A549 (cell line): ENCODE results near the gene ZNF107. TPM values are rescaled to one million over a fixed set of nuclear protein-coding genes. Genes with fewer than 3 reads are reported as not detected.

Experiments
- ATAC-seq, 2 experiments: fragments of 200-7000 bp in 1 of 2; fragments of >200 bp in 1 of 2; cut with Nextera tagmentation in 1 of 2; cut with Tn5 transposase in 1 of 2; 3 replicates each; pipeline versions ENCODE4 v1.8.0 to v1.9.1; 2018 to 2020; ENCODE audit warnings: mild to moderate bottlenecking in 1 of 2, moderate library complexity in 1 of 2
- CTCF ChIA-PET: fragments of 300-600 bp; sonication (Branson Sonifier 250); formaldehyde crosslinking; extraction: SDS; loops from one replicate; lab custom pipeline; 2021; ENCODE audit warnings: antibody characterized with exemption, inconsistent platforms; lab: Yijun Ruan, JAX
- POLR2A ChIA-PET: fragments of 350-600 bp; formaldehyde crosslinking; extraction: SDS; loops from one replicate; lab custom pipeline; 2021; ENCODE audit warnings: antibody characterized with exemption, inconsistent platforms; lab: Yijun Ruan, JAX
- DNase-seq, 2 experiments: peaks; one replicate each; pipeline versions ENCODE4 v3.0.0 to v3.0.0-alpha.2; 2011 to 2016; ENCODE audit warnings: low read depth in 1 of 2, low spot score in 1 of 2
- FAIRE-seq: peaks from 2 replicates; lab custom pipeline; 2011; peaks lifted over from hg19 to GRCh38; lab: Jason Lieb, UNC
- H3K27ac ChIP-seq, 2 experiments: fragments of >200 bp; sonication (Bioruptor Twin); formaldehyde crosslinking; 3 replicates each; pipeline ENCODE4 v1.5.1; 2016 to 2017
- H3K4me1 ChIP-seq: fragments of >200 bp; sonication (Bioruptor Twin); formaldehyde crosslinking; 3 replicates; pipeline ENCODE4 v1.6.1; 2016
- H3K4me2 ChIP-seq: fragments of >200 bp; sonication (Bioruptor Twin); formaldehyde crosslinking; 3 replicates; pipeline ENCODE4 v1.6.1; 2016
- H3K4me3 ChIP-seq: fragments of >200 bp; sonication (Bioruptor Twin); formaldehyde crosslinking; 3 replicates; pipeline ENCODE4 v1.5.1; 2016
- H3K9me3 ChIP-seq: fragments of >200 bp; sonication (Bioruptor Twin); formaldehyde crosslinking; 3 replicates; pipeline ENCODE4 v1.6.1; 2016
- BHLHE40 ChIP-seq: IDR thresholded peaks from 2 replicates; pipeline ENCODE4 v1.6.1; 2012; ENCODE audit warnings: low read depth, low read length, inconsistent platforms
- EHF ChIP-seq: fragments of 250-450 bp; sonication (Bioruptor Pico); IDR thresholded peaks from 2 replicates; pipeline ENCODE4 v1.5.0; 2020; ENCODE audit warnings: mild to moderate bottlenecking
- EHMT2 ChIP-seq: fragments of 200-600 bp; sonication (generic); IDR thresholded peaks from 2 replicates; pipeline ENCODE4 v1.6.1; 2016; ENCODE audit warnings: antibody characterized with exemption, low read depth, mild to moderate bottlenecking, moderate library complexity
- ESRRA ChIP-seq: fragments of 150-350 bp; IDR thresholded peaks from 2 replicates; pipeline ENCODE4 v1.6.1; 2014; ENCODE audit warnings: mild to moderate bottlenecking, low read length, borderline replicate concordance
- FOSB ChIP-seq: fragments of 250-450 bp; sonication (Bioruptor Pico); IDR thresholded peaks from 2 replicates; pipeline ENCODE4 v1.5.0; 2020; ENCODE audit warnings: mild to moderate bottlenecking, moderate library complexity
- FOSL2 ChIP-seq, 2 experiments: fragments of 450-650 bp in 1 of 2; fragments of >200 bp in 1 of 2; sonication (Bioruptor Twin) in 1 of 2; formaldehyde crosslinking; IDR thresholded peaks; 2 replicates each; pipeline versions ENCODE4 v1.5.0 to v1.6.1; 2016 to 2020; ENCODE audit warnings: mild to moderate bottlenecking in 1 of 2, moderate library complexity in 1 of 2
- FOXS1 ChIP-seq: fragments of 250-450 bp; sonication (Bioruptor Pico); IDR thresholded peaks from 2 replicates; pipeline ENCODE4 v1.5.0; 2020; ENCODE audit warnings: mild to moderate bottlenecking, moderate library complexity
- HDAC2 ChIP-seq: fragments of 200-600 bp; sonication (generic); IDR thresholded peaks from 2 replicates; pipeline ENCODE4 v1.6.1; 2016
- HEYL ChIP-seq: fragments of 250-450 bp; sonication (Bioruptor Pico); IDR thresholded peaks from 2 replicates; pipeline ENCODE4 v1.8.0; 2021; ENCODE audit warnings: mild to moderate bottlenecking, moderate library complexity
- HOXB13 ChIP-seq: fragments of 250-450 bp; sonication (Bioruptor Pico); IDR thresholded peaks from 2 replicates; pipeline ENCODE4 v1.5.0; 2020; ENCODE audit warnings: low read depth, mild to moderate bottlenecking, moderate library complexity
- HOXB5 ChIP-seq: fragments of 250-450 bp; sonication (Bioruptor Pico); IDR thresholded peaks from 2 replicates; pipeline ENCODE4 v1.5.0; 2020; ENCODE audit warnings: mild to moderate bottlenecking, moderate library complexity
- KDM1A ChIP-seq: fragments of 200-600 bp; sonication (generic); IDR thresholded peaks from 2 replicates; pipeline ENCODE4 v1.6.1; 2016; ENCODE audit warnings: low read depth, mild to moderate bottlenecking
- NR3C1 ChIP-seq: fragments of >200 bp; sonication (Bioruptor Twin); formaldehyde crosslinking; IDR thresholded peaks from 3 replicates; pipeline ENCODE4 v1.6.1; 2017
- PHF8 ChIP-seq: fragments of 200-600 bp; sonication (generic); IDR thresholded peaks from 2 replicates; pipeline ENCODE4 v1.6.1; 2016; ENCODE audit warnings: low read depth, mild to moderate bottlenecking, antibody characterized with exemption, moderate library complexity, borderline replicate concordance
- RARB ChIP-seq: fragments of 250-450 bp; sonication (Bioruptor Pico); IDR thresholded peaks from 2 replicates; pipeline ENCODE4 v1.8.0; 2021; ENCODE audit warnings: mild to moderate bottlenecking, moderate library complexity
- RCOR1 ChIP-seq: fragments of 150-350 bp; IDR thresholded peaks from 2 replicates; pipeline ENCODE4 v1.6.1; 2014; ENCODE audit warnings: antibody characterized with exemption, low read length, low read depth
- SREBF2 ChIP-seq: fragments of 450-650 bp; IDR thresholded peaks from 2 replicates; pipeline ENCODE4 v1.6.1; 2014; ENCODE audit warnings: mild to moderate bottlenecking, moderate library complexity
- TFCP2L1 ChIP-seq: fragments of 250-450 bp; sonication (Bioruptor Pico); IDR thresholded peaks from 2 replicates; pipeline ENCODE4 v1.5.0; 2021; ENCODE audit warnings: mild to moderate bottlenecking
- ZFP36 ChIP-seq: fragments of 450-650 bp; IDR thresholded peaks from 2 replicates; pipeline ENCODE4 v1.6.1; 2014; ENCODE audit warnings: borderline replicate concordance; ENCODE audit not compliant: partially characterized antibody
- ZNF302 ChIP-seq: fragments of 250-450 bp; sonication (Bioruptor Pico); IDR thresholded peaks from 2 replicates; pipeline ENCODE4 v1.9.0; 2021; ENCODE audit warnings: inconsistent platforms, mild to moderate bottlenecking, moderate library complexity
- WGBS: methylation state at CpG from one replicate; pipeline ENCODE4 v1.1.6; 2017; ENCODE audit errors: missing lambda C conversion rate; 5-methylcytosine and 5-hydroxymethylcytosine counted together
- polyA plus RNA-seq, 4 experiments: library from polyadenylated mRNA; depleted of rRNA in 3 of 4; stranded (reverse); fragments of >200 nt; fragmentation: RNase III in 1 of 4; extraction: RNeasy Plus Mini Kit Qiagen cat#74134 plus additional on column Dnase treatment in 1 of 4; gene quantifications; 2 replicates in 3 of 4; 3 replicates in 1 of 4; pipeline ENCODE4 v1.2.3, GENCODE V29; 2011 to 2017
- TF ChIP-seq, protein P1 (sequence below): fragments of >200 bp; sonication (Bioruptor Twin); formaldehyde crosslinking; IDR thresholded peaks from 3 replicates; pipeline ENCODE4 v1.5.1; 2016
- TF ChIP-seq, protein P2 (sequence below): fragments of >200 bp; sonication (Bioruptor Twin); formaldehyde crosslinking; IDR thresholded peaks from 2 replicates; pipeline ENCODE4 v1.6.1; 2016
- TF ChIP-seq, protein P3 (sequence below): fragments of 450-650 bp; IDR thresholded peaks from 2 replicates; pipeline ENCODE4 v1.6.1; 2014; ENCODE audit warnings: antibody characterized with exemption
- TF ChIP-seq, protein P4 (sequence below): IDR thresholded peaks from 2 replicates; pipeline ENCODE4 v1.6.1; 2012
- TF ChIP-seq, protein P5 (sequence below): IDR thresholded peaks from 2 replicates; pipeline ENCODE4 v1.6.1; 2012; ENCODE audit warnings: low read depth, borderline replicate concordance

The ZNF107 gene
- polyA plus RNA-seq, 2 of the 4 experiments (the other 2 are of a cell fraction): 3.4 to 4.9 TPM

DNA sequence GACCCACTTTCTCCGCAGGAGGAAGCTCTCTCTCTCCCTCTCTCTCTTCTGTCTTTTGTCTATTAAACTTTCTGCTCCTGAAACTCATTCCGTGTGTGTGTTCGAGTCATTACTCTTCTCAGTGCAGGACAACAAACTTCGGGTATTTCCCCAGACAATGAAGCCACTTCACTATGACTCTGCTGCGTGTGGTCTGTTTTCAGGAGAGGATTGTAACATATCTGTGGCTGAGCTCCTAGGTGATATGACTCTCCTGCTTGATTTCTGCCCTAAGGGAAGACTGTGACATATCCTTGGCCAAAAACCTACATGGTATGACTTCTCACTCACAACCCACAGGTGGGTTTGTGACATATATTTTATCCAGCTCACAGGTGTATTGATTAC lies 39.9 kb upstream of the ZNF107 start:
- no peak for FAIRE-seq
- H3K4me2 ChIP-seq: no peak overlapping the region
- 0% methylated on average over 5 of the region's 5 CpGs for WGBS
- POLR2A ChIA-PET: no interaction called here
- peaks cover 12% of the 10 kb centered on the region; the same call in 1 of the 3 replicates for H3K9me3 ChIP-seq
- H3K4me1 ChIP-seq: no peaks in the 10 kb centered on the region
- H3K4me3 ChIP-seq: no peak overlapping the region
- CTCF ChIA-PET: no interaction called here
- no peak for TF ChIP-seq FOXS1 (CRISPR knock-in tag)
- no peak overlapping the region for H3K27ac ChIP-seq
- no peak for ATAC-seq
- DNase-seq: no peak

DNA sequence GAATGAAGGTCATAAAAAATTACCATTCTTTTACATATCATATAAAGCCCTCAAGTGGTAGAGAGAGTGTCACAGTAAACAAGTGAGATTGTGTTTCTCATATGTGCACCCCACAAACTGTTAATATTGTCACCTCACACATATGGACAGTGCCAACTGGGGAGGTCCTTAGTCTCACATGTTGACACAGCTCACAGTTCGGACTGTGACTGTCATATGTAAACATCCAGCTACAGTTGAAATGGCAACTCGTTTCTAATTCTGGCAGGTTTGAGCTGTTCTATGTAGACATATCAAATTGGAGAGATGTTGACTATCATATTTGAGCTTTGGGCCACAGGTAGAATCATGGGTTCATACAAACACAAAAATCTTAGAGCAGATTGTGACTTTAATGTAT lies 39.4 kb upstream of the ZNF107 start:
- H3K27ac ChIP-seq: no peak overlapping the region
- no peak overlapping the region for H3K4me2 ChIP-seq
- TF ChIP-seq FOSB (no peak), SREBF2 (no peak), ZNF302 (CRISPR knock-in tag) (no peak), TFCP2L1 (no peak), EHF (CRISPR knock-in tag) (no peak), PHF8 (no peak), HOXB5 (no peak), RARB (CRISPR knock-in tag) (no peak), BHLHE40 (no peak), RCOR1 (no peak)
- TF ChIP-seq, protein P1, sequence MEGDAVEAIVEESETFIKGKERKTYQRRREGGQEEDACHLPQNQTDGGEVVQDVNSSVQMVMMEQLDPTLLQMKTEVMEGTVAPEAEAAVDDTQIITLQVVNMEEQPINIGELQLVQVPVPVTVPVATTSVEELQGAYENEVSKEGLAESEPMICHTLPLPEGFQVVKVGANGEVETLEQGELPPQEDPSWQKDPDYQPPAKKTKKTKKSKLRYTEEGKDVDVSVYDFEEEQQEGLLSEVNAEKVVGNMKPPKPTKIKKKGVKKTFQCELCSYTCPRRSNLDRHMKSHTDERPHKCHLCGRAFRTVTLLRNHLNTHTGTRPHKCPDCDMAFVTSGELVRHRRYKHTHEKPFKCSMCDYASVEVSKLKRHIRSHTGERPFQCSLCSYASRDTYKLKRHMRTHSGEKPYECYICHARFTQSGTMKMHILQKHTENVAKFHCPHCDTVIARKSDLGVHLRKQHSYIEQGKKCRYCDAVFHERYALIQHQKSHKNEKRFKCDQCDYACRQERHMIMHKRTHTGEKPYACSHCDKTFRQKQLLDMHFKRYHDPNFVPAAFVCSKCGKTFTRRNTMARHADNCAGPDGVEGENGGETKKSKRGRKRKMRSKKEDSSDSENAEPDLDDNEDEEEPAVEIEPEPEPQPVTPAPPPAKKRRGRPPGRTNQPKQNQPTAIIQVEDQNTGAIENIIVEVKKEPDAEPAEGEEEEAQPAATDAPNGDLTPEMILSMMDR: no peak
- TF ChIP-seq, protein P2, sequence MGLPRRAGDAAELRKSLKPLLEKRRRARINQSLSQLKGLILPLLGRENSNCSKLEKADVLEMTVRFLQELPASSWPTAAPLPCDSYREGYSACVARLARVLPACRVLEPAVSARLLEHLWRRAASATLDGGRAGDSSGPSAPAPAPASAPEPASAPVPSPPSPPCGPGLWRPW: no peak
- TF ChIP-seq, protein P3, sequence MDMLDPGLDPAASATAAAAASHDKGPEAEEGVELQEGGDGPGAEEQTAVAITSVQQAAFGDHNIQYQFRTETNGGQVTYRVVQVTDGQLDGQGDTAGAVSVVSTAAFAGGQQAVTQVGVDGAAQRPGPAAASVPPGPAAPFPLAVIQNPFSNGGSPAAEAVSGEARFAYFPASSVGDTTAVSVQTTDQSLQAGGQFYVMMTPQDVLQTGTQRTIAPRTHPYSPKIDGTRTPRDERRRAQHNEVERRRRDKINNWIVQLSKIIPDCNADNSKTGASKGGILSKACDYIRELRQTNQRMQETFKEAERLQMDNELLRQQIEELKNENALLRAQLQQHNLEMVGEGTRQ: no peak
- peaks cover 12% of the 10 kb centered on the region; the same call in 1 of the 3 replicates for H3K9me3 ChIP-seq
- no peaks in the 10 kb centered on the region for H3K4me1 ChIP-seq
- DNase-seq (no peak), ATAC-seq (no peak), FAIRE-seq (no peak)
- H3K4me3 ChIP-seq: no peak overlapping the region
- POLR2A ChIA-PET: no interaction called here
- 4% methylated on average over 2 of the region's 2 CpGs for WGBS
- CTCF ChIA-PET: no interaction called here

DNA sequence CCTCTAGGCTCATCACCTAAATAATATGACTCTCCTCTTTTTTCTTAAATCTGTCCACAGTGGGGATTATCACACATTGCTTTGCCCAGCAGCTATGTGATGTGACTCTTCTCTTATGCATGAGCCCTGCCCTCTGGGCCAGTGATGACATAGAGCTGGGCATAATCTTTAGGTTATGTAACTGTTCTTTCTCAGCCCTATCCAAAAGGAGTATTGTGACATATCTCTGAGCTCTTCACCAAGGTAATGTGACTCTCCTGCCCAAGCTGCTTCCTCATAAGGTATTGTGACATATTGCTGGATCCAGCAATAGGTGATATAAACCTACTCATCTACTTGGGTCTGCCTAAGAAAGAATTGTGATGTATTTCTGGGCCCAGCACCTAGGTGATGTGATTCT lies 37.7 kb upstream of the ZNF107 start:
- TF ChIP-seq, protein P4, sequence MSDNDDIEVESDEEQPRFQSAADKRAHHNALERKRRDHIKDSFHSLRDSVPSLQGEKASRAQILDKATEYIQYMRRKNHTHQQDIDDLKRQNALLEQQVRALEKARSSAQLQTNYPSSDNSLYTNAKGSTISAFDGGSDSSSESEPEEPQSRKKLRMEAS: no peak
- no peak for TF ChIP-seq EHMT2
- no peak for TF ChIP-seq BHLHE40
- TF ChIP-seq FOXS1 (CRISPR knock-in tag): no peak
- no peak for TF ChIP-seq ESRRA
- TF ChIP-seq, protein P5, sequence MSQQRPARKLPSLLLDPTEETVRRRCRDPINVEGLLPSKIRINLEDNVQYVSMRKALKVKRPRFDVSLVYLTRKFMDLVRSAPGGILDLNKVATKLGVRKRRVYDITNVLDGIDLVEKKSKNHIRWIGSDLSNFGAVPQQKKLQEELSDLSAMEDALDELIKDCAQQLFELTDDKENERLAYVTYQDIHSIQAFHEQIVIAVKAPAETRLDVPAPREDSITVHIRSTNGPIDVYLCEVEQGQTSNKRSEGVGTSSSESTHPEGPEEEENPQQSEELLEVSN: no peak
- no peak for TF ChIP-seq KDM1A
- no peak for TF ChIP-seq ZFP36
- no peak for TF ChIP-seq HEYL (CRISPR knock-in tag)
- no peak for TF ChIP-seq EHF (CRISPR knock-in tag)
- TF ChIP-seq PHF8: no peak
- no peak for TF ChIP-seq HOXB13 (CRISPR knock-in tag)
- TF ChIP-seq HDAC2: no peak
- no peak for TF ChIP-seq NR3C1
- no peak for TF ChIP-seq FOSL2 (IDR thresholded peaks at IDR 0.05)
- no peak for TF ChIP-seq FOSL2 (CRISPR knock-in tag; IDR thresholded peaks at IDR 0.05)
- no peak for ATAC-seq
- POLR2A ChIA-PET: no interaction called here
- no peak overlapping the region for H3K4me2 ChIP-seq
- DNase-seq: no peak
- peaks cover 12% of the 10 kb centered on the region; the same call in 1 of the 3 replicates for H3K9me3 ChIP-seq
- H3K4me3 ChIP-seq: no peak overlapping the region
- CTCF ChIA-PET: no interaction called here
- no peak for FAIRE-seq
- no peak overlapping the region for H3K27ac ChIP-seq
- no peaks in the 10 kb centered on the region for H3K4me1 ChIP-seq
